GM12892 (cell line): ENCODE data around the gene CD247.

Experiments used
- POLR2A ChIP-seq: IDR thresholded peaks from 2 replicates; pipeline ENCODE4 v1.6.1; 2011; ENCODE audit warnings: low read depth, low read length, control low read depth
- POLR2AphosphoS5 ChIP-seq: IDR thresholded peaks from 2 replicates; pipeline ENCODE4 v1.6.1; 2011; ENCODE audit warnings: low read depth, low read length, control low read depth
- TAF1 ChIP-seq: IDR thresholded peaks from 2 replicates; pipeline ENCODE4 v1.6.1; 2011; ENCODE audit warnings: low read depth, mild to moderate bottlenecking, control low read depth, low read length, borderline replicate concordance

DNA sequence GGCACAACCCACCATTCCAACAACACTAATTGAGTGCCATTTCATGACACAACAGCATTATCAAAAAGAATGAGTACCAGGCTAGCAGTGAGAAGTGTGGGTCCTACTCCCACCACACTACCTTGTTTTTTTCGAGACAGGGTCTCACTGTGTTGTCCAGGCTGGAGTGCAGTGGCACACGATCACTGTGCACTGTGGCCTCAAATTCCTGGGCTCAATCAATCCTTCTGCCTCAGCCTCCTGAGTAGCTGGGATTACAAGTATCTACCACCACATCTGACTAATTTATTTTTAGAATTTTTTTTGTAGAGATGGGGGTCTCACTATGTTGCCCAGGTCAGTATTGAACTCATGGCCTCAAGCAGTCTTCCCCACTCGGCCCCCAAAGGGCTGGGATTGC is 30.7 kb downstream of the CD247 start:
- TF ChIP-seq TAF1 (no peak), POLR2AphosphoS5 (no peak), POLR2A (no peak)
